CD8-positive, alpha-beta memory T cell (primary cell): ENCODE data around the gene RASL11A. TPM values are rescaled to one million over a fixed set of nuclear protein-coding genes. Genes with fewer than 3 reads are reported as not detected.
A peak's percentile ranks its signal among the peaks of the same experiment; 100 is the strongest.
"Not testable (repeated sequence)": the region's sequence is repeated elsewhere in the genome, so short reads cannot be mapped to it uniquely, and the experiment has no call there.

Experiments
- CTCF ChIA-PET: fragments of 350-600 bp; sonication (Branson Sonifier 250); formaldehyde crosslinking; loops from one replicate; lab custom pipeline; 2021; ENCODE audit warnings: antibody characterized with exemption; lab: Charles Lee
- POLR2A ChIA-PET: fragments of 350-600 bp; sonication (Branson Sonifier 250); formaldehyde crosslinking; loops from one replicate; lab custom pipeline; 2021; ENCODE audit warnings: antibody characterized with exemption; lab: Charles Lee
- DNase-seq, 5 donors: peaks; one replicate each; pipeline versions ENCODE4 v3.0.0 to v3.0.0-alpha.2; 2020 to 2022; ENCODE audit warnings: mixed read lengths in 1 of 5
- H3K27ac ChIP-seq: one replicate; pipeline ENCODE4 v1.7.0; 2013; ENCODE audit warnings: low read depth, mild to moderate bottlenecking, low read length, moderate library complexity
- H3K27me3 ChIP-seq: 2 replicates; pipeline ENCODE4 v1.7.0; 2013; ENCODE audit warnings: low read length, mild to moderate bottlenecking; ENCODE audit not compliant: insufficient read depth, poor library complexity, severe bottlenecking
- H3K36me3 ChIP-seq: 2 replicates; pipeline ENCODE4 v1.7.0; 2013; ENCODE audit warnings: mild to moderate bottlenecking, low read length, moderate library complexity; ENCODE audit not compliant: insufficient read depth
- H3K4me1 ChIP-seq: 2 replicates; pipeline ENCODE4 v1.7.0; 2013; ENCODE audit warnings: mild to moderate bottlenecking, low read length, moderate library complexity; ENCODE audit not compliant: insufficient read depth
- H3K4me3 ChIP-seq: 2 replicates; pipeline ENCODE4 v1.7.0; 2013; ENCODE audit warnings: mild to moderate bottlenecking, low read length
- H3K9me3 ChIP-seq: 2 replicates; pipeline ENCODE4 v1.7.0; 2013; ENCODE audit warnings: mild to moderate bottlenecking, low read length
- H3K27ac Mint-ChIP-seq, 8 donors: one replicate each; pipeline ENCODE4 v1.8.0; 2020 to 2021; ENCODE audit warnings: mixed read lengths in 8 of 8, mild to moderate bottlenecking in 6 of 8, inconsistent platforms in 3 of 8, moderate library complexity in 3 of 8
- H3K27me3 Mint-ChIP-seq, 2 donors: one replicate each; pipeline ENCODE4 v1.8.0; 2020 to 2021; ENCODE audit warnings: mixed read lengths in 2 of 2, mild to moderate bottlenecking in 1 of 2, moderate library complexity in 1 of 2
- H3K36me3 Mint-ChIP-seq, 3 donors: one replicate each; pipeline ENCODE4 v1.8.0; 2020 to 2021; ENCODE audit warnings: mixed read lengths in 3 of 3, inconsistent platforms in 1 of 3, mild to moderate bottlenecking in 1 of 3
- H3K4me1 Mint-ChIP-seq, 3 donors: one replicate each; pipeline ENCODE4 v1.8.0; 2020 to 2021; ENCODE audit warnings: mixed read lengths in 3 of 3, inconsistent platforms in 1 of 3, mild to moderate bottlenecking in 1 of 3
- H3K4me3 Mint-ChIP-seq, 7 donors: one replicate each; pipeline ENCODE4 v1.8.0; 2020 to 2021; ENCODE audit warnings: mixed read lengths in 7 of 7, mild to moderate bottlenecking in 6 of 7, moderate library complexity in 4 of 7, inconsistent platforms in 2 of 7
- H3K9me3 Mint-ChIP-seq, 5 donors: one replicate each; pipeline ENCODE4 v1.8.0; 2020 to 2022; ENCODE audit warnings: mixed read lengths in 5 of 5, mild to moderate bottlenecking in 3 of 5, moderate library complexity in 2 of 5, inconsistent platforms in 1 of 5
- polyA plus RNA-seq: library from polyadenylated mRNA; unstranded; fragments of 300-500 nt; fragmentation: Illumina TruSeq; gene quantifications from one replicate; pipeline ENCODE4 v1.2.3, GENCODE V29; 2021
- total RNA-seq, 2 experiments: library from RNA; stranded (reverse); gene quantifications; one replicate each; pipeline ENCODE4 v1.2.3, GENCODE V29; 2021

Gene RASL11A
- total and polyA plus RNA-seq, 3 experiments from 2014 or later: 0.75 to 6.3 (median 5.3) TPM

DNA sequence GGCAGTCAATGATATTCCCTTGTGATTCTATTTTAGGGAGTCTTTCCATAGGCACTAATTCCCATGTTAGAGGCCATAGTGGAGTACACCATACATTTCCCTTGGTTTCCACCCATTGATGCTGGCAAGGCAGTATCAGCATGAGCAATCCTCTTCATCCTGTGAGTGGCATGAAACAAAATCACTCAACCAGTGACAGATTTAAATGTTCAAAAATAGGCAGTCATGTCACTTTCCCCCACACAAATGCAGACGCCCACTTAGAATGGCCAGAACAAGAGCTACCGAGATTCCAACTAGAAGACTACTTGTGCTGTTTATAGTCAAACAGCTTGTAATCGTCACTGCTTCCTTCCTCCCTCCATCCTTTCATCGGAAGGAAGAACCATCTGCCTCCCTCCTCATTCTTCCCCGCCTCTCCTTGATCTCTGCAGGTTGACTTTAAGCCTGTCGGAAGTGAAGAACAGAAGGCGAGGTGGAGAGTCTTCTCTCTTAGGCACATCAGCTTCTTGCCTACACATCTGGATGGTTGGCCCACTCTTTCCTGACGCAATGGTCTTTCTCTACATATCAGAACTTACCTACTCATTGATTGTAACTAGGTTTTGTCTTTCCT, 22.6 kb downstream of the RASL11A start:
- peak overlapping the region in 7 of 8 donors; percentile 4 to 47 (median 8) for H3K27ac Mint-ChIP-seq
- no peak overlapping the region for H3K27ac ChIP-seq
- peaks cover 29% of the 10 kb centered on the region for H3K4me1 ChIP-seq
- ChIA-PET POLR2A (no interaction called here), CTCF (interaction anchor here (1.4 kb wide), 1 partner anchor 69 kb away, joined by 4 read pairs; no protein-coding TSS in a partner anchor)
- peak in 1 of 5 donors; percentile 47 for DNase-seq
- H3K36me3 Mint-ChIP-seq: no peaks in the 10 kb centered on the region
- no peaks in the 10 kb centered on the region for H3K27me3 ChIP-seq
- H3K36me3 ChIP-seq: no peaks in the 10 kb centered on the region
- H3K9me3 Mint-ChIP-seq: no peaks in the 10 kb centered on the region
- peak overlapping the region in 3 of 7 donors; percentile 3 to 55 (median 4) for H3K4me3 Mint-ChIP-seq
- no peaks in the 10 kb centered on the region for H3K9me3 ChIP-seq
- H3K4me1 Mint-ChIP-seq: peaks cover 17 to 21% (median 20%) of the 10 kb centered on the region in 3 donors
- H3K27me3 Mint-ChIP-seq: peaks cover 1 to 17% of the 10 kb centered on the region in 2 donors
- no peak overlapping the region for H3K4me3 ChIP-seq

DNA sequence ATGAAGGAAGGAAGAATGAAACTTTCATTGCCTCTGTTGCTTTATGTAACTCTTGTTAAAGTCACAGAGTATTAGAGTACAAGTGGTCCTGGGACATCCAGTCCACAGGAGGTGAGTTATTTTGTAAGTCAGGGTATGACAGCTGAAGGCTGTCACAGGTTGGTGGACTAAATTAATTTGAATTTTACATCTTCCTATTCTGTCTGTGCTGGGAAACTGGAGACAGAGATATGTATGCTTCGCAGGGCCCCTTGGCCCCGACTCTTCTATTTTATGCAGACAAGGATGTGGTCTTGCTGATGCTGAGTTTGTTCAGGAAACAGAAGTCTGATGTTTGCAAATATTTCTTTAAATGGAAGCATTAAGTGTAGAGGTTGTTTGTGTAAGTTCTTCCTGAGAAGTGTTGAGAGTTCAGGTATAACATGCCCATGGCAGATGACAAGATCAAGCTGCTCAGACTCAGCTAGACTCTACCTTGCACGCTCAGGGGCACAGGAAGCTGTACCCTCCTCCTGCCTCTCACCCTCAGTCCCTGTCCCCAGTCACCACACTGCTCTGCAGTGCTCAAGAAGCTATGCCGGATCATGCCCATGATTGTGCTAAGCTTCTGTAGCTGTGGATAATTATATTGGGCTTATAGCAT, 23.4 kb downstream of the RASL11A start:
- H3K27me3 Mint-ChIP-seq: peaks cover 1 to 25% of the 10 kb centered on the region in 2 donors
- H3K36me3 Mint-ChIP-seq: no peaks in the 10 kb centered on the region
- no peaks in the 10 kb centered on the region for H3K9me3 ChIP-seq
- H3K4me1 ChIP-seq: peaks cover 29% of the 10 kb centered on the region
- no peak overlapping the region for H3K27ac ChIP-seq
- H3K9me3 Mint-ChIP-seq: no peaks in the 10 kb centered on the region
- POLR2A ChIA-PET: no interaction called here
- CTCF ChIA-PET: interaction anchor here (1.0 to 1.4 kb wide), 2 partner anchors 16 to 68 kb away, joined by 3 to 4 read pairs; no protein-coding TSS in a partner anchor
- H3K4me3 ChIP-seq: no peak overlapping the region
- peak overlapping the region in 3 of 7 donors; percentile 1 to 20 (median 4) for H3K4me3 Mint-ChIP-seq
- H3K36me3 ChIP-seq: no peaks in the 10 kb centered on the region
- peak overlapping the region in 7 of 8 donors; percentile 1 to 84 (median 37) for H3K27ac Mint-ChIP-seq
- peak in 2 of 5 donors; percentile 7 to 50 for DNase-seq
- H3K4me1 Mint-ChIP-seq: peaks cover 17 to 21% (median 20%) of the 10 kb centered on the region in 3 donors
- H3K27me3 ChIP-seq: no peaks in the 10 kb centered on the region

DNA sequence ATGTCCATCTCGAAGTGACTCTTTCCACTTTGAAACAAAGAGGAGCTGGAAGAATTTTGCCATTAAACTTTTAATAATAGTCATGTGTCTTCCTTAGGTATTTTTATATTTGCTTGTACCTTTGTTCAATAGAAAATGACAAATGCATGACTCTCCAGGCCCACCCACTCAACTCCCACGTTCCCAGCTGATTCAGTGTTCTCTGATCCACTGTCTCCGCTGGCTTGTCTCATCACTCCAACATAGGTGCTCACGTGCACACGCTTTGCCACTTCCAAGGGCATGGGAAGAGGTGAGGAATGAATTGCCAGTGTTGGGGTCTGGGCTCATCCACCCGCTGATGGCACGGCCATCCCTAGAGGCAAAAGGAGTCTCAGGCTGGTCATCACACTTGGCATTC, 24.5 kb downstream of the RASL11A start:
- Histone ChIP-seq H3K36me3 (no peaks in the 10 kb centered on the region), H3K27ac (no peak overlapping the region), H3K4me1 (peaks cover 29% of the 10 kb centered on the region), H3K9me3 (no peaks in the 10 kb centered on the region), H3K4me3 (no peak overlapping the region), H3K27me3 (no peaks in the 10 kb centered on the region)
- no peak overlapping the region for H3K4me3 Mint-ChIP-seq
- no peak for DNase-seq
- peaks cover 17 to 21% (median 20%) of the 10 kb centered on the region in 3 donors for H3K4me1 Mint-ChIP-seq
- H3K9me3 Mint-ChIP-seq: no peaks in the 10 kb centered on the region
- H3K27me3 Mint-ChIP-seq: peaks cover 7 to 31% of the 10 kb centered on the region in 2 donors
- ChIA-PET POLR2A (no interaction called here), CTCF (interaction anchor here (1.1 kb wide), 1 partner anchor 67 kb away, joined by 3 read pairs; no protein-coding TSS in a partner anchor)
- H3K36me3 Mint-ChIP-seq: no peaks in the 10 kb centered on the region
- H3K27ac Mint-ChIP-seq: peak overlapping the region in 3 of 8 donors; percentile 0 to 76 (median 2)

DNA sequence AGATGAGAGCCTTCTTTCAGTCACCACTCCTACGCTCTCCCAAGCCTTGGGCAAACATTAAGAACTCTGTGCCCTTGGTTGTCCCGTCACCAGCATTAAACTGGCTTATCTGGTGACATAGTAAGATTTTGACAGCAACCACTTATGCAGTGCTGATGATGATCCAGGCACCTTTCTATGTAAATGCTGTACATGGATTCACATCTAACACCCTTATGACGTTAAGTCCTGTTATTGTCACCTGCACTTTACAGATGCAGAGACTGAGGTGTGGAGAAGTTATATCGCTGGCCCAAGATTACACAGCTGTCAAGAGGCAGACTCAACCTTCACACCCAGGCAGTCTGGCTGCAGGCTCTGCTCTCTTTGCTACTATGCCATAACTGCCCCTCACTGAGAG, 25.0 kb downstream of the RASL11A start:
- H3K36me3 ChIP-seq: no peaks in the 10 kb centered on the region
- CTCF ChIA-PET: interaction anchor here (1.1 kb wide), 1 partner anchor 66 kb away, joined by 3 read pairs; no protein-coding TSS in a partner anchor

DNA sequence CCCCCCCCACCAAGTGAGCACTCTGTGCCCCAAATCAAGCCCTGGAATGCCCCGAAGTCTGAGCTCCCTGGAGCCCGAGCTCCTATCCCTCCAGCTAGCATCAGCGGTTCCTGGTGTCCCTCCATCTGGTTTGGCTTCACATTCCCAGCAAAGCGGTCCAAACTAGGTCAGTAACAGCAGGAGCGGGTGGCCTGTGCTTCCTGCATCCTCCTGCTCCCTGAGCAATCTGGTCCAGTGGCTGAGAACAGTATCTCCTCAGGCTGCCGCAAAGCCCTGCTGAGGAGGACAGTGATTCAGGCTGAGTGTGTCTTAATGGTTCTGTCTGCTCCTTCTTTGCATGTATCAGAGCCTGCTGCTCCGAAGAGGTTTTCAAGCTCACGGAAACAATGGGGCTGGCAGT, 25.9 kb downstream of the RASL11A start:
- Histone ChIP-seq H3K9me3 (no peaks in the 10 kb centered on the region), H3K4me1 (peaks cover 29% of the 10 kb centered on the region), H3K4me3 (no peak overlapping the region), H3K36me3 (no peaks in the 10 kb centered on the region), H3K27ac (no peak overlapping the region), H3K27me3 (no peaks in the 10 kb centered on the region)
- H3K27ac Mint-ChIP-seq: no peak overlapping the region
- no peak overlapping the region for H3K4me3 Mint-ChIP-seq
- peaks cover 17 to 21% (median 20%) of the 10 kb centered on the region in 3 donors for H3K4me1 Mint-ChIP-seq
- ChIA-PET POLR2A (no interaction called here), CTCF (no interaction called here)
- H3K36me3 Mint-ChIP-seq: no peaks in the 10 kb centered on the region
- DNase-seq: no peak
- H3K27me3 Mint-ChIP-seq: peaks cover 11 to 34% of the 10 kb centered on the region in 2 donors
- no peaks in the 10 kb centered on the region for H3K9me3 Mint-ChIP-seq

More for the DNA sequence above, 25.0 kb downstream of the RASL11A start:
- POLR2A ChIA-PET: no interaction called here
- H3K9me3 ChIP-seq: no peaks in the 10 kb centered on the region
- Mint-ChIP-seq H3K27me3 (peaks cover 8 to 31% of the 10 kb centered on the region in 2 donors), H3K27ac (no peak overlapping the region), H3K4me3 (no peak overlapping the region), H3K9me3 (no peaks in the 10 kb centered on the region), H3K36me3 (no peaks in the 10 kb centered on the region), H3K4me1 (peaks cover 17 to 21% (median 20%) of the 10 kb centered on the region in 3 donors)
- H3K27ac ChIP-seq: no peak overlapping the region
- no peak for DNase-seq
- H3K4me3 ChIP-seq: no peak overlapping the region
- H3K27me3 ChIP-seq: no peaks in the 10 kb centered on the region
- H3K4me1 ChIP-seq: peaks cover 29% of the 10 kb centered on the region

DNA sequence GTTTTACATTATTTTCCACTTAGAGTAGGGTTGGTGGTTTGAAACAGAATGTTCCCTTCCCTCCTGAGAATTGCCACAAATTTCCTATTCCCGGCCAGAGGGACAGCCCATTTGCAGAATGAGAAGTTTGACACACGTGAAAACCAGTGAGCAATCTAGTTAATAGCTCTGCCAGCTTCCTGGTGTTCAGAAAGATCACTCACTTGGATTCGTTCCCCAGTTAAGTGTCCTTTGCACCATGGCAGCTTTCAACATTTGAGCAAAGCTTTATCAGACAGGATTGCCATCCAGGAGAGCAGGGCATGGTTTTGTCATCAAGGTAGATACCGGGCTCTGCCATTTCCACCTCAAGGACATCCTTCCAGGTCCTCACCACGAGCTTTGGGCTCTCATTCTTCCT, 28.2 kb downstream of the RASL11A start:
- Mint-ChIP-seq H3K9me3 (peaks cover 0 to 4% (median 0%) of the 10 kb centered on the region in 5 donors), H3K27me3 (peaks cover 9 to 42% of the 10 kb centered on the region in 2 donors), H3K4me1 (peaks cover 11 to 18% (median 13%) of the 10 kb centered on the region in 3 donors), H3K4me3 (no peak overlapping the region), H3K36me3 (no peaks in the 10 kb centered on the region), H3K27ac (no peak overlapping the region)
- ChIA-PET POLR2A (no interaction called here), CTCF (interaction anchor here (1.5 kb wide), 1 partner anchor 9 kb away, joined by 4 read pairs; no protein-coding TSS in a partner anchor)
- Histone ChIP-seq H3K4me1 (peaks cover 28% of the 10 kb centered on the region), H3K27me3 (no peaks in the 10 kb centered on the region), H3K9me3 (no peaks in the 10 kb centered on the region), H3K4me3 (no peak overlapping the region), H3K27ac (no peak overlapping the region), H3K36me3 (no peaks in the 10 kb centered on the region)
- no peak for DNase-seq

DNA sequence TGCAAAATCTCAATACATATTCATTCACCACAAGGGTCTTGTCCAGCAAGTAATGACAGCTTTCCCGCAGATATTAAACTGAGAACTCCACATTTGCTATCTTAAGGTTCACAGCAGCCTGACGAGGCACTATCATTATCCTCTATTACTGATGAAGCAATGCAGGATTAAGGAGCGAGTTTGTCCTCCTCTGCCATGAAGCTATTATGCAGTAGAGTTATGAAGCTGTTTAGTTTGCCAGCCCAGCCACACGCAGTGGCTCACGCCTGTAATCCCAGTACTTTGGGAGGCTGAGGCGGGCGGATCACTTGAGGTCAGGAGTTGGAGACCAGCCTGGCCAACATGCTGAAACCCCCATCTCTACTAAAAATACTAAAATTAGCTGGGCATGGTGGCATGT, 29.8 kb downstream of the RASL11A start:
- H3K27ac Mint-ChIP-seq, H3K27me3 ChIP-seq, H3K36me3 Mint-ChIP-seq, H3K27ac ChIP-seq, POLR2A ChIA-PET, DNase-seq, H3K9me3 ChIP-seq, H3K9me3 Mint-ChIP-seq, H3K4me3 Mint-ChIP-seq, H3K4me1 Mint-ChIP-seq, H3K4me3 ChIP-seq, H3K36me3 ChIP-seq: not testable (repeated sequence)
- H3K27me3 Mint-ChIP-seq: peaks cover 9 to 42% of the 10 kb centered on the region in 2 donors
- H3K4me1 ChIP-seq: peaks cover 15% of the 10 kb centered on the region
- CTCF ChIA-PET: interaction anchor here (2.2 kb wide), 1 partner anchor 30 kb away, joined by 6 read pairs; the partner anchor contains the start of gene RASL11A
